Measurements from ENCODE around the gene PPIP5K2.

GRCh38 chr5:103260951-103261350 lies 140.8 kb downstream of the PPIP5K2 start:
- TF ChIP-seq CTCF (IDR thresholded peaks at IDR 0.05) (no peak), EP300 (IDR thresholded peaks at IDR 0.05; ENCODE audit: low read depth) (no peak), POLR2AphosphoS5 (IDR thresholded peaks at IDR 0.05) (no peak), POLR2A (IDR thresholded peaks at IDR 0.05) (no peak)

All from transverse colon (tissue), 4 donors.